Calu3 (cell line): ENCODE data around the gene KIF2C. TPM values are rescaled to one million over a fixed set of nuclear protein-coding genes. Genes with fewer than 3 reads are reported as not detected.

Experiments used
- BruUV-seq: library from RNA; stranded (reverse); fragments of 400-500 nt; replicated peaks from 2 replicates; lab custom pipeline; 2021; lab: Mats Ljungman, UMichigan
- CTCF ChIA-PET: fragments of 300-600 bp; sonication (Branson Sonifier 250); formaldehyde crosslinking; loops from one replicate; lab custom pipeline; 2022; ENCODE audit warnings: antibody characterized with exemption; lab: Charles Lee
- DNase-seq: peaks from one replicate; pipeline ENCODE4 v3.0.0; 2022
- H3K27ac Mint-ChIP-seq: one replicate; pipeline ENCODE4 v1.8.0; 2022; ENCODE audit warnings: mixed read lengths; ENCODE audit not compliant: unreplicated experiment
- H3K27me3 Mint-ChIP-seq: one replicate; pipeline ENCODE4 v1.8.0; 2022; ENCODE audit warnings: mixed read lengths; ENCODE audit not compliant: unreplicated experiment
- H3K36me3 Mint-ChIP-seq: one replicate; pipeline ENCODE4 v1.8.0; 2022; ENCODE audit warnings: mild to moderate bottlenecking, moderate library complexity, mixed read lengths; ENCODE audit not compliant: insufficient read depth, unreplicated experiment
- H3K4me1 Mint-ChIP-seq: one replicate; pipeline ENCODE4 v1.8.0; 2022; ENCODE audit warnings: mild to moderate bottlenecking, low read depth, mixed read lengths; ENCODE audit not compliant: unreplicated experiment
- H3K4me3 Mint-ChIP-seq: one replicate; pipeline ENCODE4 v1.8.0; 2022; ENCODE audit warnings: mild to moderate bottlenecking, low read depth, moderate library complexity, mixed read lengths; ENCODE audit not compliant: unreplicated experiment
- H3K9me3 Mint-ChIP-seq: one replicate; pipeline ENCODE4 v1.8.0; 2022; ENCODE audit warnings: low read depth, mixed read lengths; ENCODE audit not compliant: unreplicated experiment
- CTCF ChIP-seq: fragments of 200-600 bp; IDR thresholded peaks from one replicate; pipeline ENCODE4 v1.8.0; 2022; ENCODE audit warnings: antibody characterized with exemption; ENCODE audit not compliant: unreplicated experiment
- intact Hi-C: fragments of 100-400 bp; cut with micrococcal nuclease; formaldehyde crosslinking; loops from one replicate; pipeline ENCODE4 v1.10.0; 2022; ENCODE audit not compliant: unreplicated experiment
- total RNA-seq: library from RNA; stranded (reverse); gene quantifications from 2 replicates; pipeline ENCODE4 v1.2.3, GENCODE V29; 2022

Gene KIF2C
- total RNA-seq, 1 experiment from 2014 or later = 67.6 TPM

- CTCF ChIA-PET = interaction anchor here (0.6 kb wide), 2 partner anchors 16 to 818 kb away, joined by 3 read pairs; no protein-coding TSS in a partner anchor
- no peak for DNase-seq
- intact Hi-C loops = no loop called here
- no peaks in the 10 kb centered on the region for H3K27me3 Mint-ChIP-seq
- no TSS peak for BruUV-seq
- peaks cover 10% of the 10 kb centered on the region for H3K4me1 Mint-ChIP-seq
- H3K27ac Mint-ChIP-seq = no peak overlapping the region
- H3K36me3 Mint-ChIP-seq = peaks cover 69% of the 10 kb centered on the region
- H3K9me3 Mint-ChIP-seq = no peaks in the 10 kb centered on the region
- no peak for TF ChIP-seq CTCF
- H3K4me3 Mint-ChIP-seq = no peak overlapping the region
Measured at GRCh38 chr1:44743211-44743610, 3.6 kb downstream of the KIF2C start.

GRCh38 chr1:44747878-44748277, 8.2 kb downstream of the KIF2C start:
- Mint-ChIP-seq H3K9me3 (no peaks in the 10 kb centered on the region), H3K27ac (no peak overlapping the region), H3K27me3 (no peaks in the 10 kb centered on the region), H3K4me3 (no peak overlapping the region), H3K36me3 (peaks cover 61% of the 10 kb centered on the region), H3K4me1 (peaks cover 4% of the 10 kb centered on the region)
- BruUV-seq = no TSS peak
- TF ChIP-seq CTCF = no peak
- CTCF ChIA-PET = no interaction called here
- intact Hi-C loops = no loop called here
- no peak for DNase-seq

- Mint-ChIP-seq H3K36me3 (peaks cover 48% of the 10 kb centered on the region), H3K4me3 (no peak overlapping the region), H3K9me3 (no peaks in the 10 kb centered on the region), H3K4me1 (no peaks in the 10 kb centered on the region), H3K27ac (no peak overlapping the region), H3K27me3 (no peaks in the 10 kb centered on the region)
- CTCF ChIA-PET = no interaction called here
- TF ChIP-seq CTCF = no peak
- intact Hi-C loops = no loop called here
- no peak for DNase-seq
- BruUV-seq = no TSS peak
Measured at GRCh38 chr1:44757420-44757819, 17.8 kb downstream of the KIF2C start.

GRCh38 chr1:44759077-44759476, 19.4 kb downstream of the KIF2C start:
- Mint-ChIP-seq H3K36me3 (peaks cover 46% of the 10 kb centered on the region), H3K9me3 (no peaks in the 10 kb centered on the region), H3K4me3 (no peak overlapping the region), H3K27ac (no peak overlapping the region), H3K27me3 (no peaks in the 10 kb centered on the region), H3K4me1 (no peaks in the 10 kb centered on the region)
- DNase-seq = no peak
- no TSS peak for BruUV-seq
- CTCF ChIA-PET = interaction anchor here (0.7 kb wide), 1 partner anchor 15 kb away, joined by 3 read pairs; no protein-coding TSS in a partner anchor
- no peak for TF ChIP-seq CTCF
- intact Hi-C loops = no loop called here
